ENCODE data around the gene RGS7BP. TPM values are rescaled to one million over a fixed set of nuclear protein-coding genes. Genes with fewer than 3 reads are reported as not detected.

RGS7BP gene
- total RNA-seq, 1 experiment from 2014 or later = not detected

- intact Hi-C loops (cut with micrococcal nuclease) = no loop called here
- no peak for DNase-seq (ENCODE audit: low read depth, low spot score)
- no peak for TF ChIP-seq REST (IDR thresholded peaks at IDR 0.05; ENCODE audit: low read depth)
- TF ChIP-seq, protein P1, sequence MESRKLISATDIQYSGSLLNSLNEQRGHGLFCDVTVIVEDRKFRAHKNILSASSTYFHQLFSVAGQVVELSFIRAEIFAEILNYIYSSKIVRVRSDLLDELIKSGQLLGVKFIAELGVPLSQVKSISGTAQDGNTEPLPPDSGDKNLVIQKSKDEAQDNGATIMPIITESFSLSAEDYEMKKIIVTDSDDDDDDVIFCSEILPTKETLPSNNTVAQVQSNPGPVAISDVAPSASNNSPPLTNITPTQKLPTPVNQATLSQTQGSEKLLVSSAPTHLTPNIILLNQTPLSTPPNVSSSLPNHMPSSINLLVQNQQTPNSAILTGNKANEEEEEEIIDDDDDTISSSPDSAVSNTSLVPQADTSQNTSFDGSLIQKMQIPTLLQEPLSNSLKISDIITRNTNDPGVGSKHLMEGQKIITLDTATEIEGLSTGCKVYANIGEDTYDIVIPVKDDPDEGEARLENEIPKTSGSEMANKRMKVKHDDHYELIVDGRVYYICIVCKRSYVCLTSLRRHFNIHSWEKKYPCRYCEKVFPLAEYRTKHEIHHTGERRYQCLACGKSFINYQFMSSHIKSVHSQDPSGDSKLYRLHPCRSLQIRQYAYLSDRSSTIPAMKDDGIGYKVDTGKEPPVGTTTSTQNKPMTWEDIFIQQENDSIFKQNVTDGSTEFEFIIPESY (IDR thresholded peaks at IDR 0.05; ENCODE audit: extremely low read depth, insufficient replicate concordance, low read length) = no peak
- no peak for TF ChIP-seq MAX (IDR thresholded peaks at IDR 0.05)
- no peak for TF ChIP-seq RAD21 (IDR thresholded peaks at IDR 0.05; ENCODE audit: low read depth)
- TF ChIP-seq POLR2AphosphoS5 (IDR thresholded peaks at IDR 0.05; ENCODE audit: low read depth, low read length) = no peak
- TF ChIP-seq YY1 (IDR thresholded peaks at IDR 0.05; ENCODE audit: extremely low read depth, insufficient replicate concordance, low read depth, low read length) = no peak
- no peak for TF ChIP-seq EZH2 (IDR thresholded peaks at IDR 0.05)
- TF ChIP-seq, protein P2, sequence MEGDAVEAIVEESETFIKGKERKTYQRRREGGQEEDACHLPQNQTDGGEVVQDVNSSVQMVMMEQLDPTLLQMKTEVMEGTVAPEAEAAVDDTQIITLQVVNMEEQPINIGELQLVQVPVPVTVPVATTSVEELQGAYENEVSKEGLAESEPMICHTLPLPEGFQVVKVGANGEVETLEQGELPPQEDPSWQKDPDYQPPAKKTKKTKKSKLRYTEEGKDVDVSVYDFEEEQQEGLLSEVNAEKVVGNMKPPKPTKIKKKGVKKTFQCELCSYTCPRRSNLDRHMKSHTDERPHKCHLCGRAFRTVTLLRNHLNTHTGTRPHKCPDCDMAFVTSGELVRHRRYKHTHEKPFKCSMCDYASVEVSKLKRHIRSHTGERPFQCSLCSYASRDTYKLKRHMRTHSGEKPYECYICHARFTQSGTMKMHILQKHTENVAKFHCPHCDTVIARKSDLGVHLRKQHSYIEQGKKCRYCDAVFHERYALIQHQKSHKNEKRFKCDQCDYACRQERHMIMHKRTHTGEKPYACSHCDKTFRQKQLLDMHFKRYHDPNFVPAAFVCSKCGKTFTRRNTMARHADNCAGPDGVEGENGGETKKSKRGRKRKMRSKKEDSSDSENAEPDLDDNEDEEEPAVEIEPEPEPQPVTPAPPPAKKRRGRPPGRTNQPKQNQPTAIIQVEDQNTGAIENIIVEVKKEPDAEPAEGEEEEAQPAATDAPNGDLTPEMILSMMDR (IDR thresholded peaks at IDR 0.05 in 2 of 3, conservative IDR thresholded peaks at IDR 0.05 in 1 of 3; ENCODE audit: borderline replicate concordance in 1 of 3, insufficient read depth in 1 of 3, low read depth in 2 of 3, low read length in 2 of 3) = no peak
- TF ChIP-seq EGR1 (IDR thresholded peaks at IDR 0.05; ENCODE audit: low read depth) = no peak
- no peak for TF ChIP-seq CEBPB (IDR thresholded peaks at IDR 0.05; ENCODE audit: low read depth)
- TF ChIP-seq SP1 (IDR thresholded peaks at IDR 0.05; ENCODE audit: low read depth) = no peak
- no peak for TF ChIP-seq POLR2A (IDR thresholded peaks at IDR 0.05; ENCODE audit: borderline replicate concordance, extremely low read depth, insufficient read depth, insufficient read length)
- no peak for TF ChIP-seq ELF1 (IDR thresholded peaks at IDR 0.05; ENCODE audit: borderline replicate concordance, low read depth)
- no peak for TF ChIP-seq TCF7L2 (IDR thresholded peaks at IDR 0.05; ENCODE audit: borderline replicate concordance, extremely low read depth, insufficient read depth, insufficient read length)
- no peak for TF ChIP-seq CBX3 (IDR thresholded peaks at IDR 0.05; ENCODE audit: low read depth)
- no peak for TF ChIP-seq ZFX (IDR thresholded peaks at IDR 0.05)
- TF ChIP-seq ATF3 (IDR thresholded peaks at IDR 0.05) = no peak
- no peak for TF ChIP-seq SIN3A (IDR thresholded peaks at IDR 0.05; ENCODE audit: low read depth)
- no peak for TF ChIP-seq JUND (IDR thresholded peaks at IDR 0.05)
- ATAC-seq = no peak
- H3K27ac ChIP-seq (ENCODE audit: low read depth, low read length) = no peak overlapping the region
- no peak overlapping the region for H3K4me2 ChIP-seq (ENCODE audit: low read length)
- CTCF ChIA-PET = no interaction called here
- H3K79me2 ChIP-seq (ENCODE audit: insufficient read depth, low read length) = no peaks in the 10 kb centered on the region
- no peak overlapping the region for H2AFZ ChIP-seq (ENCODE audit: low read depth, low read length, poor library complexity, severe bottlenecking)
- 0 out of 2 replicates have a peak, but pooled peaks cover 4% of the 10 kb centered on the region for H3K27me3 ChIP-seq (ENCODE audit: insufficient read depth, low read length)
- no peaks in the 10 kb centered on the region for H3K36me3 ChIP-seq (ENCODE audit: control insufficient read depth in 1 of 2, insufficient read depth in 2 of 2, low read length in 2 of 2)
- POLR2A ChIA-PET = no interaction called here
- H3K9me3 ChIP-seq (ENCODE audit: control insufficient read depth in 1 of 2, insufficient read depth in 1 of 2, low read depth in 1 of 2, low read length in 2 of 2) = no peaks in the 10 kb centered on the region
- no peaks in the 10 kb centered on the region for H3K4me1 ChIP-seq (ENCODE audit: control insufficient read depth in 1 of 2, insufficient read depth in 2 of 2, low read length in 2 of 2)
- H3K4me3 ChIP-seq (replicated peaks in 1 of 2; ENCODE audit: low read depth in 1 of 2, low read length in 2 of 2) = no peak overlapping the region
- H3K9ac ChIP-seq (ENCODE audit: low read length) = no peak overlapping the region
- H3K9me2 ChIP-seq (ENCODE audit: insufficient read depth) = no peaks in the 10 kb centered on the region
- BruUV-seq (replicated peaks) = no TSS peak
- no peaks in the 10 kb centered on the region for H4K20me1 ChIP-seq (ENCODE audit: insufficient read depth)
- RAD21 ChIA-PET (ENCODE audit: low non-redundant PET in 1 of 2, low total read pairs in 2 of 2, uncharacterized antibody in 2 of 2, unreplicated experiment in 2 of 2) = no interaction called here
These were observed 13.0 kb downstream of the RGS7BP start for GRCh38 chr5:64518793-64519192.
